HG02938 (cell line): ENCODE measurements around the gene INSYN2A.

Source experiments
- ATAC-seq: cut with Tn5 transposase; IDR thresholded peaks from one replicate; pipeline ENCODE4 v1.9.1; 2021; ENCODE audit warnings: mild to moderate bottlenecking, moderate library complexity; ENCODE audit not compliant: unreplicated experiment

The INSYN2A gene, protein sequence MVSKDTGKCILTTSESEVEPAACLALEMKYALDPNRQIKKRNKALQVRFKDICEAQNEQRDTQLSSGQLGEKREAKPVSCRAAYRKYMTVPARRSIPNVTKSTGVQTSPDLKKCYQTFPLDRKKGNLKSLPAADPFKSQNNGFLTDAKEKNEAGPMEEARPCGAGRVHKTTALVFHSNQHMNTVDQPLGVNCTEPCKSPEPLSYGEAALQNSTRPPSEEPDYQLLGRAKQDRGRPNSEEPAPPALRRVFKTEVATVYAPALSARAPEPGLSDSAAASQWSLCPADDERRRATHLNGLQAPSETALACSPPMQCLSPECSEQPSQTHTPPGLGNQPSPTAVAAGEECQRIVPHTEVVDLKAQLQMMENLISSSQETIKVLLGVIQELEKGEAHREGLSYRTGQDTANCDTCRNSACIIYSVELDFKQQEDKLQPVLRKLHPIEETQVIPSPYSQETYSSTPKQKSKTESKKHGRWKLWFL

GRCh38 chr10:127196282-127197153 lies at the start of gene INSYN2A:
TSS of gene INSYN2A (minus strand) at chr10:127196591. CDS start at chr10:127176395, 20,196 bp downstream.
- no peak for ATAC-seq

GRCh38 chr10:127245456-127245855 lies 49.1 kb upstream of the INSYN2A start:
- no peak for ATAC-seq

GRCh38 chr10:127243490-127244272 lies 47.3 kb upstream of the INSYN2A start:
- ATAC-seq: no peak

DNA sequence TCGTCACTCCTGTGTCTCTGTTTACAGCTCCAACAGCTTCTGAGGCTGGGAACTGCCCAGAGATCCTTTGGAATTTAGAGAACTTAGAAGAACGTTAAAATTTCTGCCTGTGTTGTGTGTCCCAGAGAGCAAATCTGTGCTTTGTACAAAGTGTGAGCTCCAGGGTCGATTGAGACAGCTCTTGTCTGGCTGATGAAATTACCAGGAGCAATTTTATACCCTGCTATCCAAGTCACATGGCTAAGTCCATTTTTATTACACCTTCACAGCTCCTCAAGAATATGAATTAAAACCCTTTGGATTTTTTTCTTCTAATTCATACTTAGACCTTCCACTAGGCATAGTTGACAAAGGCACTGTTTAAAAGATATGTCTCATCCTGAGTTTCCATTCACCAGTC lies 46.5 kb upstream of the INSYN2A start:
- ATAC-seq: no peak

GRCh38 chr10:127236266-127236665 lies 39.9 kb upstream of the INSYN2A start:
- no peak for ATAC-seq

- ATAC-seq: no peak
These were observed 38.0 kb upstream of the INSYN2A start for GRCh38 chr10:127234306-127234800.

DNA sequence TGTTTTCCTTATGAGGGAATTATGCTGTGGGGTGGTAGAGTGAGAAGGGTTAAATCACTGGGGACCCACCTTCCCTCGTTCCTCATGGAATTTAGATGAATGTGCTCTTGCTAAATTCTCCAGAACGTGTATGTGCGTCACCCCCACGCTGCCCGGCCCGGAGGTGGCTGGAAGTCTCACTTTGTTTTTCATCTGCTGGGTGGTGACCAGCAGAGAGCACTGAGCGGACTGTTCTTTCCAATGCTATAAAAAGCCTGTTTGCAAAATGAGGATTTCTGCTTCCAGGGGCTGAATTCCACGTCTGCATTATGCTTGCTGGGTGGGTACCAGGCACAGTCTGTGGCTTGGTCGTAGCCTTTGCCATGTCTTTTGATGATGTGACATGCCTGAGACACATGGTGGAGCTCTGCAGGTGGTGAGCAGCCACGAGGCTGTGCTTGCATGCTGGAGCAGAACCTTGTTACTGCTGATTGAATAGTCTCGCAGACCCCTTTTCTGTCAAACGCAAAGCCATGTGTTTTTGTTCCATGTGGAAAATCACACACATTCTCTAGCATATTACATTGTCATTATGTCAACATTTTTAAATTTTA lies 31.9 kb upstream of the INSYN2A start:
- ATAC-seq: no peak

GRCh38 chr10:127227663-127228062 lies 31.3 kb upstream of the INSYN2A start:
- ATAC-seq: no peak

- ATAC-seq: no peak
These were observed 30.6 kb upstream of the INSYN2A start for GRCh38 chr10:127227027-127227426.

DNA sequence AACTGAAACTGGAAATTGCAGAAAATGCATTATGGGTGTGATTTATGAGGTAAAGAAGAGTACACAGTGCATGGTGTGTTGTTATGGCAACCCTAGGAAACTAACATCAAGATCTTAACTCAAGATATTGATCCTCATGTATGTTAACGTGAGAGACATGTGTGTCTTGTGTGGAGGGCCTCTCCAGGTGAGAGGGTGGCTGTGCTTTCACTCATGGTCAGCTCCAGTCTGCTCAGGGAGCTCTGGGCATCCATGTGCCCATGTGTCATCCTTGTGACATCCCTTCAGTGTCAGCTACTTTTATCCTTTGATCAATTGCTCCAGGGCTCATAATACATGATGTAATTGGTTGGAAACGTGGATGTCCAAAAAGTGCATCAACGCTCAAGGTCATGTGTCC lies 24.9 kb upstream of the INSYN2A start:
- no peak for ATAC-seq

DNA sequence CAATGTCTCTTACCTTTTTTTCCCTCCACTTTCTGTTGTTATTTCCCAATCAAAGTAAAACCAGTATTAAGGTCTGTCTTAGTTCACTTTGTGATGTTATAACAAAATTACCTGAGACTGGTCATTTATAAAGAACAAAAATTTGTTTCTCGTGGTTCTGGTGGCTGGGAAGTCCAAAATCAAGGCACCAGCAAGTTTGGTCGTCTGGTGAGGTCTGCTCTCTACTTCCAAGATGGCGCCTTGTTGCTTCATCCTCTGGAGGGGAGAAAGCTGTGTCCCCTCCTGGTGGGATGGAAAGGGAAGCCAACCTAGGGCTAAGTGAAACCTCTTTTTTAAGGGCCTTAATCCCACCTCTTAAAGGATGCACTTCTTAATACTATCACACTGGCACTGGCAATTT lies 22.3 kb upstream of the INSYN2A start:
- ATAC-seq: no peak

DNA sequence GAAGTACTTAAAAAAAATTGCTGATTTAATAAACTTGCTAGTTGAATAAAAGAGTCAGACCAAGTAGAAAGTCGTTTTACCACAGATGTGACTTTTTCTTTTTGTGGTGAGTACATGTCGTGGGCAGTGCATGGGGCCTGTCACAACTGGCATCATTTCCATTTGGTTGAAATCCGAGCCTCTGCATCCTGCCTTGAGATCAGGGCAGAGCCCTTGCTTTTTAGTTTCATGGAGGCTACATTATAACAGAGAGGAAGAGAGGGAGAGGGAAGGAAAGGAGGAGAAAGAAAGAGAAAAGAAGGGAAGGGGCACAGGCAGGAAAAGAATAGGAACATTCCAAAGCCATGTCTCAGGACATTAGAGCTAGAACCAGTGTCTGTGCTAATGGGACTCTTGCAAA lies 20.4 kb upstream of the INSYN2A start:
- ATAC-seq: no peak

DNA sequence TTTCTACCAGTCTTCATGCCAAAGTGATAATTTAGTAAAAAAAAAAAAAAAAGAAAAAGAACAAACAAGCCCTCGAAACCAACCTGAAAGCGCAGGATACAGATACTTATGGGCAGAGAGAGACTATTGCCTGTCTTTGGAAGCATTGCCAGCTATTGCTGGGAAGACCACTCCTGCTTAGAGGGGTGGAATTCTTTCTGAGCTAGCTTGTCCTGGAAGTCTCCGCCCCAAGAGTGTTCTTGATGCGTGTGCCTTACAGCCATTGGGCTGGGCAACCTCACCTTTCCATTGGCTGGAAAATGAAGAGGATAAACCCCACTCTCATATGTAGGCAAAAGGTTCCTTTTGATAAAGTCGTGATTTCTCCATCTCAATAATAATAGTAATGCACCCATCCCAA lies 19.9 kb upstream of the INSYN2A start:
- no peak for ATAC-seq

- ATAC-seq: no peak
These were observed 19.5 kb upstream of the INSYN2A start for GRCh38 chr10:127215866-127216265.

DNA sequence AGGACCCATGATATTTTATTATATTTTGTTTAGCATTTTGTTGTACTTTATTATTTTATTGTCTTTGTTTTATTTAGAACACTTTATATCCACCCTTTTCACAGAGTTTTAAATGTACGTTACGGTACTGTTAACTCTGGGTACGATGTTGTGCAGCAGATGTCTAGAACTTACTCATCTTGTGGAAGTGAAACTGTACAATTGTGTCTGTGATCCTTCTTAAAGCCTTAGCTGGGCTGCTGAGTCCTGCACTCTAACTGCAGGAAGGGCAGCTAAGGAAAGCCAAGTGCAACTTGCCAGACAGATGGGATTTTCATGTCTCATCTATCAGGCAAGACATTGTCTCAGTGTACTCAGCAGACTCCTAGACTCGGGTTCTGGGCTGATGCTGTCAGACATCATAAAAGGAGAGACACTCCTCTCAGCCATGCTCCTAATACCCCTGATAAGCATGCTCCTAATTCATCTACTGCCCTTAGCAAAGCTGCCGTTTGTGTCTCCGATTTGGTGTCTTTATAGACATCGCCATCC lies 14.6 kb upstream of the INSYN2A start:
- ATAC-seq: no peak

DNA sequence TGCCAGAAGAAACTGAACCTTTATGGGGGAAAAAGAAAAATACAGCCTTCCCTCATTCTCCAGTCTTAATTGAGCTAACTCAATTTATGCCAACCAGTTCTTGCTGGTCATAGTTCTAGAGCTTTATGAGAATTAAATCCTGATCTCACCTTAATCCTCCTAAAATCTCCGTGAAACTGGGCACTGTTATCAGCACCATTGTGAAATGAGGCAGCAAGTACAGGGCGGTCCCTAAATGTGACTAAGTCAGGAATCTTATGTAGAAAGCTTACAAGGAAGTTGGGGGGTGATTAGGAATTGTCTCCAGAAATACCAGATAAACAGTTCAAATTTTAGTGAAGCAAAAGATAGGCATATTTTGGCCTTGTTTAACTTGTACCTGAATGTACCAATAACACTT lies 10.7 kb upstream of the INSYN2A start:
- no peak for ATAC-seq

- ATAC-seq: no peak
These were observed 6.7 kb upstream of the INSYN2A start for GRCh38 chr10:127203067-127203466.

- no peak for ATAC-seq
These were observed 4.3 kb upstream of the INSYN2A start for GRCh38 chr10:127200646-127201045.

DNA sequence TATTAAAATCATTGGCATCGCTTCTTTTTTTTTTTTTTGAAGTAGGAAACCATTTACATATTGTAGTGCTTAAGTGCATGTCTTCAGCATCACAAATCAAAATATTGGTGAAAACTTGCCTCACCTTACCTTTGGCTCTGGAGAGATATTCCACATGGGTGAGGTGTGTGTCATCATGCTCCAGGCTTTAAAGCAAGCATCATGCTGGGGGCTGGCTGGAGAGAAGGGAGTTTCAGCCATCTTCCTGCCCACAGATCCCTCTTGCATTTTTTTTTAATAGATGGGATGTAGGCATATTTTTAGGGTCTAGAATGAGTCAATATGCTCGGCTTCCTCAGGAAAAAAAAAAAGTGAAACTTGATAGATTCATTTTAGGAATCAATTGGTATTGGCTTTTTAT lies 2.3 kb upstream of the INSYN2A start:
- no peak for ATAC-seq

DNA sequence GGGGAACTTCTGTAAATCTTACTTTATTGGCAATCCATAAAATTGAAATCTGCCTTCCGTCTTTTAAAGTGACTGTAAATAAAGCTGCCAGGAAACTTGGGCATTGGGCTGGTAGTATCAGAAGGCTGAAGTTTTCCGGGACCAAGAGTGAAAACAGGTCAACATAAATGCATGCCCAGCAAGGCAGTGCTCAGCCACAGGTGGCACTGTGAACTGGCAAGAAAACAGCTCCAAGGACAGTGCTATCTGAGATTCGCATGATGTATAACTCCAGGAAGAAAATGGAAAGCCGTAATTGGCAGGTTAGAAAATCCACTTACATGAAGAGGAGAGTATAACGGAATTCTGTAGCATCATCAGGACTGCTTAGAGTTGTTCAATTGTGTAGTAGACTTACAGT lies 1.9 kb upstream of the INSYN2A start:
- ATAC-seq: no peak

DNA sequence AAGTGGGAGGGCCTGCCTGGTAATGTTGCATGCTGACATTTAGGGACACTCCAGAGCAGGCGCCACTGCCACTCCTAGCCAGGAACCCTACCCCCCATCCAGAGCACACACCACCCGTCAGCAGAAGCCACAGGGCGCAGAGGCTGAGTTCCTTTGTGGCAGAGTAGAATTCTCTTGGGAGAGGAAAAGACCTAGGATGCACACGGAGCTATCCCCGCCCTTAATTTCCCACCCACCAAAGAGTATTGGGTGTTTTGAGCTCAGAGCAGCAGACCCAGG lies 702 bp upstream of the INSYN2A start:
- ATAC-seq: no peak
